Esophagus squamous epithelium (tissue), 5 donors: ENCODE data around the gene NIPBL. TPM values are rescaled to one million over a fixed set of nuclear protein-coding genes. Genes with fewer than 3 reads are reported as not detected.
"Not testable (repeated sequence)": the region's sequence is repeated elsewhere in the genome, so short reads cannot be mapped to it uniquely, and the experiment has no call there.

Source experiments
- DNase-seq: peaks from one replicate; lab custom pipeline; 2025; lab: John Stamatoyannopoulos, UW
- H3K27ac ChIP-seq, 4 donors: fragments of 200-600 bp; sonication (generic); one replicate each; pipeline ENCODE4 v1.5.1; 2016 to 2019; ENCODE audit warnings: mild to moderate bottlenecking in 1 of 4
- H3K27me3 ChIP-seq, 4 donors: fragments of 200-600 bp; sonication (generic); 1 replicate in 3 of 4; 2 replicates in 1 of 4; pipeline versions ENCODE4 v1.5.1 to v1.6.0; 2017 to 2021; ENCODE audit warnings: antibody characterized with exemption in 1 of 4
- H3K36me3 ChIP-seq, 3 donors: fragments of 200-600 bp; sonication (generic); one replicate each; pipeline ENCODE4 v1.5.1; 2016 to 2019
- H3K4me1 ChIP-seq, 3 donors: fragments of 200-600 bp; sonication (generic); one replicate each; pipeline ENCODE4 v1.5.1; 2017 to 2019
- H3K4me3 ChIP-seq, 4 donors: fragments of 200-600 bp; sonication (generic); 1 replicate in 3 of 4; 2 replicates in 1 of 4; pipeline ENCODE4 v1.5.1; 2016 to 2019; ENCODE audit warnings: mild to moderate bottlenecking in 2 of 4, moderate library complexity in 1 of 4
- H3K9me3 ChIP-seq, 3 donors: fragments of 200-600 bp; sonication (generic); one replicate each; pipeline ENCODE4 v1.5.1; 2016 to 2019
- CTCF ChIP-seq, 6 experiments: fragments of 450-650 bp in 4 of 6; fragments of 200-600 bp in 2 of 6; sonication (generic) in 2 of 6; IDR thresholded peaks; one replicate each; pipeline ENCODE4 v1.5.1; 2016 to 2019; ENCODE audit warnings: antibody characterized with exemption in 6 of 6, mild to moderate bottlenecking in 4 of 6, moderate library complexity in 4 of 6
- POLR2A ChIP-seq, 4 donors: fragments of 450-650 bp; IDR thresholded peaks; one replicate each; pipeline ENCODE4 v1.6.1; 2017; ENCODE audit warnings: antibody characterized with exemption in 4 of 4, mild to moderate bottlenecking in 4 of 4, moderate library complexity in 3 of 4
- WGBS, 2 donors: methylation state at CpG; one replicate each; pipeline ENCODE4 v1.1.5; 2018; 5-methylcytosine and 5-hydroxymethylcytosine counted together
- intact Hi-C: fragments of 100-400 bp; cut with DNase I; formaldehyde crosslinking; loops from one replicate; pipeline ENCODE4 v1.15.0; 2022
- total RNA-seq, 4 donors: library from RNA; depleted of rRNA; stranded (reverse); fragments of >200 nt; gene quantifications; one replicate each; pipeline ENCODE4 v1.1.0, GENCODE V29; 2016
- donor health status: DM: yes; HTN: yes; CAD: no.

Gene NIPBL
- total RNA-seq, 4 donors from 2014 or later: 19.4 to 50.0 (median 31.3) TPM

GRCh38 chr5:36842087-36842486 lies 34.5 kb upstream of the NIPBL start:
- H3K4me3 ChIP-seq: no peak overlapping the region
- 9 to 28% methylated on average over 1 of the region's 1 CpG for WGBS, 2 donors
- no peaks in the 10 kb centered on the region for H3K4me1 ChIP-seq
- peaks cover 0 to 4% (median 0%) of the 10 kb centered on the region in 3 donors for H3K9me3 ChIP-seq
- no peaks in the 10 kb centered on the region for H3K36me3 ChIP-seq
- no peaks in the 10 kb centered on the region for H3K27me3 ChIP-seq
- no peak for DNase-seq
- no peak overlapping the region for H3K27ac ChIP-seq
- intact Hi-C loops: no loop called here
- TF ChIP-seq POLR2A (IDR thresholded peaks at IDR 0.05) (no peak), CTCF (IDR thresholded peaks at IDR 0.05) (no peak)

GRCh38 chr5:36844305-36844704 lies 32.3 kb upstream of the NIPBL start:
- no peak overlapping the region for H3K27ac ChIP-seq
- intact Hi-C loops: no loop called here
- no peaks in the 10 kb centered on the region for H3K27me3 ChIP-seq
- no peaks in the 10 kb centered on the region for H3K4me1 ChIP-seq
- no peaks in the 10 kb centered on the region for H3K36me3 ChIP-seq
- DNase-seq: no peak
- no peak overlapping the region for H3K4me3 ChIP-seq
- TF ChIP-seq POLR2A (IDR thresholded peaks at IDR 0.05) (no peak), CTCF (IDR thresholded peaks at IDR 0.05) (no peak)
- peaks cover 0 to 4% (median 0%) of the 10 kb centered on the region in 3 donors for H3K9me3 ChIP-seq
- WGBS, 2 donors: 60 to 64% methylated on average over 5 of the region's 5 CpGs

GRCh38 chr5:36848545-36848944 lies 28.0 kb upstream of the NIPBL start:
- 80 to 92% methylated on average over 3 of the region's 3 CpGs for WGBS, 2 donors
- H3K27ac ChIP-seq, H3K4me1 ChIP-seq, H3K4me3 ChIP-seq, DNase-seq, H3K36me3 ChIP-seq, intact Hi-C loops, H3K27me3 ChIP-seq, H3K9me3 ChIP-seq: not testable (repeated sequence)

- DNase-seq, H3K4me1 ChIP-seq, H3K36me3 ChIP-seq, H3K4me3 ChIP-seq, H3K27me3 ChIP-seq, H3K27ac ChIP-seq, intact Hi-C loops, H3K9me3 ChIP-seq: not testable (repeated sequence)
- WGBS, 2 donors: 81 to 84% methylated on average over 4 to 6 of the region's 6 CpGs
Observed at GRCh38 chr5:36852903-36853302, 23.7 kb upstream of the NIPBL start.

- Histone ChIP-seq H3K9me3 (peaks cover 0 to 3% (median 0%) of the 10 kb centered on the region in 3 donors), H3K27me3 (no peaks in the 10 kb centered on the region), H3K4me1 (no peaks in the 10 kb centered on the region), H3K36me3 (no peaks in the 10 kb centered on the region), H3K27ac (no peak overlapping the region), H3K4me3 (no peak overlapping the region)
- no peak for TF ChIP-seq CTCF (IDR thresholded peaks at IDR 0.05)
- no peak for TF ChIP-seq POLR2A (IDR thresholded peaks at IDR 0.05)
- intact Hi-C loops: no loop called here
- DNase-seq: no peak
- 68 to 86% methylated on average over 16 of the region's 16 CpGs for WGBS, 2 donors
Observed at GRCh38 chr5:36854402-36855140, 22.0 kb upstream of the NIPBL start.

GRCh38 chr5:36855141-36855495 lies 21.5 kb upstream of the NIPBL start:
- no peak for DNase-seq
- WGBS, 2 donors: 79 to 85% methylated on average over 8 to 10 of the region's 10 CpGs
- Histone ChIP-seq H3K36me3 (no peaks in the 10 kb centered on the region), H3K9me3 (peaks cover 0 to 3% (median 0%) of the 10 kb centered on the region in 3 donors), H3K4me3 (no peak overlapping the region), H3K27ac (no peak overlapping the region), H3K27me3 (no peaks in the 10 kb centered on the region), H3K4me1 (no peaks in the 10 kb centered on the region)
- TF ChIP-seq CTCF (IDR thresholded peaks at IDR 0.05): no peak
- TF ChIP-seq POLR2A (IDR thresholded peaks at IDR 0.05): no peak
- intact Hi-C loops: no loop called here
